ENCODE results near the gene PNN. TPM values are rescaled to one million over a fixed set of nuclear protein-coding genes. Genes with fewer than 3 reads are reported as not detected.

The PNN gene
- total RNA-seq, 4 donors from 2014 or later = 9.2 to 16.2 (median 13.7) TPM

DNA sequence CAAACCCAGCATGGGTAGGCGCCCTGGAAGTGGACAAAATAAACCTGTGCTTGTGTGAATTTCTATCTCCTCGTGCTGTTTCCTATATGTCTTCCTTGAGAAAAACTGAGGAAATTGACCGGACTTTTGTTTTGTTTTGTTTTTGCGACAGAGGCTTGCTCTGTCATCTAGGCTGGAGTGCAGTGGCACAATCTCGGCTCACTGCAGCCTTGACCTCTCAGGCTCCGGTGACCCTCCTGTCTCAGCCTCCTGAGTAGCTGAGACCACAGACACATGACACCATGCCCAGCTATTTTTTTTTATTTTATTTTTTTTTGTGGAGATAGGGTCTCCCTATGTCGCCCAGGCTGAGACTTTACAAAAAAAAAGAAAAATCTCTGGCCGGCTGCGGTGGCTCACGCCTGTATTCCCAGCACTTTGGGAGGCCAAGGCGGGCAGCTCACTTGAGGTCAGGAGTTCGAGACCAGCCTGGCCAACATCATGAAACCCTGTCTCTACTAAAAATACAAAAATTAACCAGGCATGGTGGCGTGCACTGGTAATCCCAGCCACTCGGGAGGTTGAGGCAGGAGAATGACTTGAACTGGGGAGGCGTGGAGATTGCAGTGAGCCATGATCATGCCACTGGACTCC lies 36.2 kb downstream of the PNN start:
- TF ChIP-seq POLR2A (IDR thresholded peaks at IDR 0.05) = no peak
- TF ChIP-seq, protein P1, sequence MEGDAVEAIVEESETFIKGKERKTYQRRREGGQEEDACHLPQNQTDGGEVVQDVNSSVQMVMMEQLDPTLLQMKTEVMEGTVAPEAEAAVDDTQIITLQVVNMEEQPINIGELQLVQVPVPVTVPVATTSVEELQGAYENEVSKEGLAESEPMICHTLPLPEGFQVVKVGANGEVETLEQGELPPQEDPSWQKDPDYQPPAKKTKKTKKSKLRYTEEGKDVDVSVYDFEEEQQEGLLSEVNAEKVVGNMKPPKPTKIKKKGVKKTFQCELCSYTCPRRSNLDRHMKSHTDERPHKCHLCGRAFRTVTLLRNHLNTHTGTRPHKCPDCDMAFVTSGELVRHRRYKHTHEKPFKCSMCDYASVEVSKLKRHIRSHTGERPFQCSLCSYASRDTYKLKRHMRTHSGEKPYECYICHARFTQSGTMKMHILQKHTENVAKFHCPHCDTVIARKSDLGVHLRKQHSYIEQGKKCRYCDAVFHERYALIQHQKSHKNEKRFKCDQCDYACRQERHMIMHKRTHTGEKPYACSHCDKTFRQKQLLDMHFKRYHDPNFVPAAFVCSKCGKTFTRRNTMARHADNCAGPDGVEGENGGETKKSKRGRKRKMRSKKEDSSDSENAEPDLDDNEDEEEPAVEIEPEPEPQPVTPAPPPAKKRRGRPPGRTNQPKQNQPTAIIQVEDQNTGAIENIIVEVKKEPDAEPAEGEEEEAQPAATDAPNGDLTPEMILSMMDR (IDR thresholded peaks at IDR 0.05 in 4 of 5, conservative IDR thresholded peaks at IDR 0.05 in 1 of 5) = no peak
- in situ Hi-C loops (cut with MboI; ENCODE audit: low sequenced_read_pairs in 4 of 4) (no loop called here), intact Hi-C loops (cut with DNase I; ENCODE audit: low total_unique reads) (no loop called here)
- H3K27ac ChIP-seq = no peak overlapping the region
- no peaks in the 10 kb centered on the region for H3K4me1 ChIP-seq
- DNase-seq (no peak), ATAC-seq (no peak)
- H3K9me3 ChIP-seq = no peaks in the 10 kb centered on the region
- no peaks in the 10 kb centered on the region for H3K27me3 ChIP-seq
- no peak overlapping the region for H3K4me3 ChIP-seq
- no peaks in the 10 kb centered on the region for H3K36me3 ChIP-seq

DNA sequence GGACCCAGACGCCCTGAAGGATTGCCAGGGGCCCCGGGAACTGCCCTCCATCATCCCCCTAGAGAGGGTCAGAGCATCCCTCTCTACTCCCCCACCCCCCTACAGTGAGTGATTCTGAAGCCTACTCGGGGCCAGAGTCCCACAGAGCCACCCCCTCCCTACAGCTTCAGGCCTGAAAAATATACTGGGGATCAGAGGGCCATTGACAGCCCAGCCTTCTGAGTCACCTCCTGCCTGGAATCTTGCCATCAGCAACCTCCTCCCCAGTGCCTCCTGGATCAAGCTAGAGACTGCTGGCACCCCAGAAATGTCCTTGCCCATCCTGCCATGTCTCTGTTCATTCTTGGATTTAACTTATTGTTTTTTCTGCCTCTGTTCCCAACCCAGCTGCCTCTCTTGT lies 37.0 kb downstream of the PNN start:
- H3K9me3 ChIP-seq = no peaks in the 10 kb centered on the region
- intact Hi-C loops (cut with DNase I; ENCODE audit: low total_unique reads) = no loop called here
- H3K4me1 ChIP-seq = no peaks in the 10 kb centered on the region
- in situ Hi-C loops (cut with MboI; ENCODE audit: low sequenced_read_pairs in 4 of 4) = no loop called here
- H3K36me3 ChIP-seq = no peaks in the 10 kb centered on the region
- no peaks in the 10 kb centered on the region for H3K27me3 ChIP-seq
- no peak overlapping the region for H3K4me3 ChIP-seq
- DNase-seq (no peak), ATAC-seq (no peak)
- H3K27ac ChIP-seq = no peak overlapping the region
- TF ChIP-seq POLR2A (IDR thresholded peaks at IDR 0.05) = no peak
- TF ChIP-seq, protein P1 (IDR thresholded peaks at IDR 0.05 in 4 of 5, conservative IDR thresholded peaks at IDR 0.05 in 1 of 5) = no peak

DNA sequence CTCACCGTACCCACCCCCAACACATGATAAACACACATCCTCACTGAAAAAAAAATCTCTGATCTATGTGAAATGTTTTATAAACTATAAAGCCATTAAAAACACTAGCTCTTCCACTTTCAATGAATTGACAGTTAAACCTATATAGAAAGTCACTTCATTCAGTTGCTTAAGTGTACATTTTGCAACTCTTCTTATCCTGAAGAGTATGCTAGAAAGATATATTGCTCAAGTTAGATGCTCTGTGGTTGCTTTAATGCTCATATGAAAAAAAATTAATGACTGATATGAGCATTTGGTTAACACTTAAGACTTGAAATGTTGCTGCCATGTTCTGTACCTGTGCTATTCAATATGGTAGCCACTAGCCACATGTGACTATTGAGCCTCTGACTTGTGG lies 37.6 kb downstream of the PNN start:
- no peaks in the 10 kb centered on the region for H3K9me3 ChIP-seq
- DNase-seq (no peak), ATAC-seq (no peak)
- in situ Hi-C loops (cut with MboI; ENCODE audit: low sequenced_read_pairs in 4 of 4) (no loop called here), intact Hi-C loops (cut with DNase I; ENCODE audit: low total_unique reads) (no loop called here)
- H3K4me1 ChIP-seq = no peaks in the 10 kb centered on the region
- H3K4me3 ChIP-seq = no peak overlapping the region
- TF ChIP-seq, protein P1 (IDR thresholded peaks at IDR 0.05 in 4 of 5, conservative IDR thresholded peaks at IDR 0.05 in 1 of 5) = no peak
- no peak for TF ChIP-seq POLR2A (IDR thresholded peaks at IDR 0.05)
- H3K36me3 ChIP-seq = no peaks in the 10 kb centered on the region
- no peaks in the 10 kb centered on the region for H3K27me3 ChIP-seq
- no peak overlapping the region for H3K27ac ChIP-seq

DNA sequence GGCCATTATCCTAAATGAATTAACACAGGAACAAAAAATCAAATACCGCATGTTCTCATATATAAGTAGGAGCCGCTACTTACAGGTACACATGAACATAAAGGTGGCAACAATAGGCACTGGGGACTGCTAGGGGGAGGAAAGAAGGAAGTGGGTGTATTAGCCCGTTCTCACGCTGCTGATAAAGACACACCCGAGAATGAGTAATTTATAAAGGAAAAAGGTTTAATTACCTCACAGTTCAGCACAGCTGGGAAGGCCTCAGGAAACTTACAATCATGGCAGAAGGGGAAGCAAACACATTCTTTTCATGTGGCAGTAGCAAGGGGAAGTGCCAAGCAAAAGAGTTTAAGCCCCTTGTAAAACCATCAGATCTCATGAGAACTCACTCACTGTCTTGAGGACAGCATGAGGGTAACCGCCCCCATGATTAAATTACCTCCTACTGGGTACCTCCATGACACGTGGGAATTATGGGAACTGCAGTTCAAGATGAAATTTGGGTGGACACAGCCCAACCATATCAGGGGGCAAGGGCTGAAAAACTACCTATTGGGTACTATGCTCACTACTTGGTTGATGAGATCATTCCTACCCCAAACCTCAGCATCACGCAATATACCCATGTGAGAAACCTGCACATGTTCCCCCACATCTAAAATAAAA lies 42.3 kb downstream of the PNN start:
- H3K9me3 ChIP-seq = no peaks in the 10 kb centered on the region
- no peak for TF ChIP-seq POLR2A (IDR thresholded peaks at IDR 0.05)
- TF ChIP-seq, protein P1 (IDR thresholded peaks at IDR 0.05 in 4 of 5, conservative IDR thresholded peaks at IDR 0.05 in 1 of 5) = no peak
- H3K36me3 ChIP-seq = no peaks in the 10 kb centered on the region
- ATAC-seq (no peak), DNase-seq (no peak)
- in situ Hi-C loops (cut with MboI; ENCODE audit: low sequenced_read_pairs in 4 of 4) (no loop called here), intact Hi-C loops (cut with DNase I; ENCODE audit: low total_unique reads) (no loop called here)
- no peaks in the 10 kb centered on the region for H3K27me3 ChIP-seq
- no peak overlapping the region for H3K27ac ChIP-seq
- H3K4me3 ChIP-seq = no peak overlapping the region
- H3K4me1 ChIP-seq = no peaks in the 10 kb centered on the region
